GM12875 (cell line): ENCODE measurements around the gene C3orf70.

Experiments
- H3K4me3 ChIP-seq: one replicate; pipeline ENCODE4 v1.5.1; 2011; ENCODE audit warnings: low read depth, low read length, control low read depth
- CTCF ChIP-seq: IDR thresholded peaks from 2 replicates; pipeline ENCODE4 v1.5.1; 2011; ENCODE audit warnings: low read depth, mild to moderate bottlenecking, control low read depth, inconsistent platforms, low read length, moderate library complexity, borderline replicate concordance; ENCODE audit not compliant: insufficient read depth

C3orf70 gene

GRCh38 chr3:185152410-185153170 is at the start of gene C3orf70:
C3orf70 (minus strand) TSS chr3:185153060; CDS start chr3:185152823, 237 bp downstream.
- no peak for TF ChIP-seq CTCF
- peak within 1 kb of the TSS; percentile 51 for H3K4me3 ChIP-seq

GRCh38 chr3:185200639-185201038 is 47.8 kb upstream of the C3orf70 start:
- TF ChIP-seq CTCF = no peak

GRCh38 chr3:185199671-185200070 is 46.8 kb upstream of the C3orf70 start:
- no peak overlapping the region for H3K4me3 ChIP-seq
- TF ChIP-seq CTCF = 0 out of 2 replicates have a peak, but pooled peaks have one; percentile 13

More at GRCh38 chr3:185200639-185201038, 47.8 kb upstream of the C3orf70 start:
- H3K4me3 ChIP-seq = no peak overlapping the region

GRCh38 chr3:185199206-185199605 is 46.3 kb upstream of the C3orf70 start:
- H3K4me3 ChIP-seq = no peak overlapping the region
- no peak for TF ChIP-seq CTCF

GRCh38 chr3:185197068-185197467 is 44.2 kb upstream of the C3orf70 start:
- no peak for TF ChIP-seq CTCF
- H3K4me3 ChIP-seq = no peak overlapping the region

- H3K4me3 ChIP-seq = no peak overlapping the region
- TF ChIP-seq CTCF = no peak
These were observed 42.8 kb upstream of the C3orf70 start for GRCh38 chr3:185195652-185196051.

- no peak for TF ChIP-seq CTCF
- H3K4me3 ChIP-seq = no peak overlapping the region
These were observed 36.0 kb upstream of the C3orf70 start for GRCh38 chr3:185188816-185189215.
